Large intestine (tissue), 12 donors: ENCODE results near the gene KYNU. TPM values are rescaled to one million over a fixed set of nuclear protein-coding genes. Genes with fewer than 3 reads are reported as not detected.
A peak's percentile ranks its signal among the peaks of the same experiment; 100 is the strongest.

Experiments
- DNase-seq, 2 donors: peaks; one replicate each; pipeline versions ENCODE4 v3.0.0 to v3.0.0-alpha.2; 2013
- H3K27ac ChIP-seq: one replicate; pipeline ENCODE4 v1.5.1; 2013; ENCODE audit warnings: low read length
- H3K27me3 ChIP-seq: 2 replicates; pipeline ENCODE4 v1.6.1; 2013; ENCODE audit warnings: low read length; ENCODE audit not compliant: control insufficient read depth, insufficient read depth
- H3K36me3 ChIP-seq: 2 replicates; pipeline ENCODE4 v1.6.1; 2013; ENCODE audit warnings: low read length; ENCODE audit not compliant: control insufficient read depth, insufficient read depth
- H3K4me1 ChIP-seq: one replicate; pipeline ENCODE4 v1.6.1; 2013; ENCODE audit warnings: low read length; ENCODE audit not compliant: control insufficient read depth, insufficient read depth
- H3K4me3 ChIP-seq: one replicate; pipeline ENCODE4 v1.5.1; 2013; ENCODE audit warnings: low read length
- H3K9me3 ChIP-seq: one replicate; pipeline ENCODE4 v1.6.1; 2013; ENCODE audit warnings: mild to moderate bottlenecking, low read depth, low read length, moderate library complexity; ENCODE audit not compliant: control insufficient read depth
- WGBS: methylation state at CpG from one replicate; pipeline ENCODE4 v1.1.5; 2013; ENCODE audit warnings: low lambda C conversion rate; ENCODE audit not compliant: insufficient coverage; 5-methylcytosine and 5-hydroxymethylcytosine counted together
- long read RNA-seq, 11 donors: transcript quantifications; one replicate each; lab custom pipeline, GENCODE V29; 2026
- polyA plus RNA-seq: library from polyadenylated mRNA; unstranded; fragments of 120-200 nt; gene quantifications from one replicate; pipeline ENCODE4 v1.2.1, GENCODE V29; 2013

KYNU gene
- polyA plus RNA-seq = 3.1 TPM
- long read RNA-seq, donor 1, full-length matches to known transcripts = 1 of 1 reads
- long read RNA-seq, donor 1, partial matches to known transcripts = 0 of 1 reads
- long read RNA-seq, donor 1, other reads (novel, unspliced or antisense) = 0 of 1 reads
- long read RNA-seq, donor 2, full-length matches to known transcripts = 1 of 1 reads
- long read RNA-seq, donor 2, partial matches to known transcripts = 0 of 1 reads
- long read RNA-seq, donor 2, other reads (novel, unspliced or antisense) = 0 of 1 reads
- long read RNA-seq, donor 3 = 0 reads
- long read RNA-seq, donor 4 = 0 reads
- long read RNA-seq, donor 5 = 0 reads
- long read RNA-seq, donor 6, full-length matches to known transcripts = 2 of 2 reads
- long read RNA-seq, donor 6, partial matches to known transcripts = 0 of 2 reads
- long read RNA-seq, donor 6, other reads (novel, unspliced or antisense) = 0 of 2 reads
- long read RNA-seq, donor 7 = 0 reads
- long read RNA-seq, donor 8, full-length matches to known transcripts = 2 of 2 reads
- long read RNA-seq, donor 8, partial matches to known transcripts = 0 of 2 reads
- long read RNA-seq, donor 8, other reads (novel, unspliced or antisense) = 0 of 2 reads
- long read RNA-seq, donor 9 = 0 reads
- long read RNA-seq, donor 10, full-length matches to known transcripts = 1 of 1 reads
- long read RNA-seq, donor 10, partial matches to known transcripts = 0 of 1 reads
- long read RNA-seq, donor 10, other reads (novel, unspliced or antisense) = 0 of 1 reads
- long read RNA-seq, donor 11 = 0 reads

DNA sequence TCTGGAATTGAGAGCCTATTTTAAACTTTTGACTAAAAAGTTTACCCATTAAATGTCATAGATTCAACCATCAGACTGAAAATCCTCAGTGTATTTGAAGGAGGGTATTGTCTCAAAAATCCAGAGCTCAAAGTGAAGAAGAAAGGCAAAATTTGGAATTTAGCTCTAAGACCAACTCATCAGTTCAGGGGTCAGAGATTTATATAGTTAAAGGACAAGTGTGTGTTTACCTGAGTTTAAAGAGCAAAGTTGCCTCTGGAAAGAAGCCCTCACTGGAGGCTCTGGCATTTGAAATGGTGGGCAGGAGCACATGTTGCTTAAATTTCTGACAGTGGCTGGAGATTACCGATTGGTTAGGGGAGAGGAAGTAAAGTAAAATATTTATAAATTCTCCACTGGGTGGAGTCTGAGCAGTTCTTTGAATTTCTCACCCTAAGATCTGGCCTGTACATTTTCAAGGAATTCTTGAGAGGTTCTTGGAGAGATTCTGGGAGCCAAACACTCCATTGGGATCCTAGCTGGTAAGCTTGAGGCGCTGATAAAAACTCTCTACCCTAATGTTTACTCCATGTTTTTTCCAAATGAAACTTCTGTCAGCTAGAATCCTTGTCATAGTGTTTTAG is at the start of gene KYNU:
TSS of gene KYNU (plus strand) at position 449 of the 623 bp plus-strand sequence. CDS start 7,704 bp downstream, outside the sequence.
- no peak for DNase-seq
- Histone ChIP-seq H3K9me3 (no peaks in the 10 kb centered on the region), H3K27me3 (no peaks in the 10 kb centered on the region), H3K4me3 (peak within 1 kb of the TSS; percentile 22), H3K27ac (peak within 1 kb of the TSS; percentile 39), H3K36me3 (no peaks in the 10 kb centered on the region), H3K4me1 (peaks cover 12% of the 10 kb centered on the region)
- WGBS = no CpG with 5 or more reads among the region's 2 CpGs

DNA sequence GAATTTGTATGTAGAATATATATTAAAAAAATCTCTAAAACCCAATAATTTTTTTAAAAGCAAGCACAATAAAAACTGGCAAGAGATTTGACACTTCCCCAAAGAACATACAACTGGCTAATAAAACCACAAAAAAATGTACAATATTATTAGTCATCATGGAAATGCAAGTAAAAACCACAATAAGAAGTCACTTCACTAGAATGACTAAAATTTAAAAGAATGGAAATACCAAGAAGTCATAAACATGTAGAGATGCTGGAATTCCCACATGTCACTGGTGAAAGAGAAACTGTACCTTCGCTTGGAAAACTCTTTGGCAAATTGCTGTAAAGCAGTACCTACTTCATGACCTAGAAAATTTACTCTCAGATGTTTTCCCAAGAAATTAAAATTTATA is 43.4 kb upstream of the KYNU start:
- no peaks in the 10 kb centered on the region for H3K4me1 ChIP-seq
- no peaks in the 10 kb centered on the region for H3K27me3 ChIP-seq
- H3K36me3 ChIP-seq = no peaks in the 10 kb centered on the region
- DNase-seq = no peak
- WGBS = 67% methylated on average over 1 of the region's 1 CpG
- no peak overlapping the region for H3K27ac ChIP-seq
- H3K9me3 ChIP-seq = no peaks in the 10 kb centered on the region
- H3K4me3 ChIP-seq = no peak overlapping the region

DNA sequence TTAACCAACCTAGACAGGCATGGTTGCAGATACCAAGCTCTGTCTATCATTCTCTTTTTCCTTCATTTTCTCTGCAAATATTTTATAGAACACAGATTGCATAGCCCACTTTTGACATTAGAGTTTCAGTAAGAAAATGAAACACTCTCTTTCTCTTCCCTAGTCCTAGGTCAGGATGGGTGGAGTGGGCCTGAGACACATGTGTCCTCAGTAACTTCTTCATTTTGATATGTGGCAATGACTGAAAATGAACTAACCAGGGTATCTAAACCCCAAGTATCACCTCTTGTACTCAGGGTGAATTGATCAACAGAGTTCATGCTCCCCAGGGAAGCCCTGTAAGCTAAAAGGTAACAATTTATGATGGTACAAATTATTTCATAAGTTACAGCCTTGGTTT is 37.0 kb upstream of the KYNU start:
- no peak for DNase-seq
- Histone ChIP-seq H3K27ac (no peak overlapping the region), H3K36me3 (no peaks in the 10 kb centered on the region), H3K4me3 (no peak overlapping the region), H3K4me1 (no peaks in the 10 kb centered on the region), H3K9me3 (no peaks in the 10 kb centered on the region), H3K27me3 (no peaks in the 10 kb centered on the region)

DNA sequence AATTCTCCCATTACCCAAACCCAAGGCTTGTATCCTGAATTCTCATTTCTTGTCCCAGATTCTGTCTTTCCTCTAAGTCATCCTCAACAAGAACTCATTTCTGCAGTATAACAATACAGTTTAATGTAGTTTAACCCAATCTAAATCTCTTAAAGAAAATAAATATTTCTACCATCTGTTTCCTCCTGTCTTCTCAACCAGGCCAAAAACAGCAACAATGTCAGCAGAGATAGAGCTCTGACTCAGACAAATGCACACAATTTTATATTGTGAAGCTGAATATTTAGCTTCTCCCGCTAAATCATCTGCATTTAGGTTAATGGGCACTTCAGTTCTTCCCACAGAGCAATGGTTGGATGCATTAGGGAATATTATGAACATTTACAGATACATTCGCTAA is 35.7 kb upstream of the KYNU start:
- Histone ChIP-seq H3K27me3 (no peaks in the 10 kb centered on the region), H3K27ac (no peak overlapping the region), H3K9me3 (no peaks in the 10 kb centered on the region), H3K4me3 (no peak overlapping the region), H3K4me1 (no peaks in the 10 kb centered on the region), H3K36me3 (no peaks in the 10 kb centered on the region)
- DNase-seq = no peak
- WGBS = 100% methylated on average over 2 of the region's 2 CpGs

DNA sequence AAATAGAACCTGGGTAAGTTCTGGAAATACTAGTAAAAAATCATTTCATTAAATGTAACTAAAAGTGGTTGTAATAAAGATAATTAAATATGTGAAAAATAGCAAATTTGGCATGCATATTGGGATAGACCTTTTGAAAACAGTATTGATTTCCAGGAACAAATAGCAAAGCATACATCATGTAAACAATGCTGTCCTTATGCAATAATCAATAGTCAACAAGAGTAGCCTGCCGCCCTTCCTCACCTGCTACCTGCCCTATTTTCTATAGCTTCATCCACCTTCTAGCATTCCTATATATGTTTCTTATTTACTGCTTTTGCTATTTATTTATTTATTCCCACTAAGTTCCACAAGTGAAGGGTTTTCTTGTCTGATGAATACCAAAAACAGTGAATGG is 35.1 kb upstream of the KYNU start:
- 80% methylated on average over 1 of the region's 1 CpG for WGBS
- Histone ChIP-seq H3K4me1 (no peaks in the 10 kb centered on the region), H3K27ac (no peak overlapping the region), H3K4me3 (no peak overlapping the region), H3K36me3 (no peaks in the 10 kb centered on the region), H3K9me3 (no peaks in the 10 kb centered on the region), H3K27me3 (no peaks in the 10 kb centered on the region)
- DNase-seq = no peak

DNA sequence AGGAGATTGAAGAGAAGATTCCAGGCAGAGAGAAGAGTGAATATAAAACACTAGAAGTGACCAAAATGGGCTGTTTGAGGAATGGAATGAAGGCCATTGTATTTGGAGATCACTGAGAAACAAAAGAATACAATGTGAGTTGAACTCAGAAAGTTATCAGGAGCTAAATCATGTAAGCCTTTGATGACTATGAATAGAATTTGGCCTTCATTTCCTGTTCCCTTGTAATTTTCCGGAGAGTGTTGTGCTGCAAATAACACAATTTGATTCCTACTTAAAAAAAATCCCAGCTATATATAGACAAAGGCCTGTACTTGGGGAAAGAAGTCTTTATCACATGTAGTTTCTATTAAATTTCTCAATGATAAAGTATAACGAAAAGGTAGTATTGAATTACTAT is 33.7 kb upstream of the KYNU start:
- 20% methylated on average over 1 of the region's 2 CpGs for WGBS
- Histone ChIP-seq H3K36me3 (no peaks in the 10 kb centered on the region), H3K4me3 (no peak overlapping the region), H3K4me1 (no peaks in the 10 kb centered on the region), H3K27ac (no peak overlapping the region), H3K9me3 (no peaks in the 10 kb centered on the region), H3K27me3 (no peaks in the 10 kb centered on the region)
- no peak for DNase-seq

DNA sequence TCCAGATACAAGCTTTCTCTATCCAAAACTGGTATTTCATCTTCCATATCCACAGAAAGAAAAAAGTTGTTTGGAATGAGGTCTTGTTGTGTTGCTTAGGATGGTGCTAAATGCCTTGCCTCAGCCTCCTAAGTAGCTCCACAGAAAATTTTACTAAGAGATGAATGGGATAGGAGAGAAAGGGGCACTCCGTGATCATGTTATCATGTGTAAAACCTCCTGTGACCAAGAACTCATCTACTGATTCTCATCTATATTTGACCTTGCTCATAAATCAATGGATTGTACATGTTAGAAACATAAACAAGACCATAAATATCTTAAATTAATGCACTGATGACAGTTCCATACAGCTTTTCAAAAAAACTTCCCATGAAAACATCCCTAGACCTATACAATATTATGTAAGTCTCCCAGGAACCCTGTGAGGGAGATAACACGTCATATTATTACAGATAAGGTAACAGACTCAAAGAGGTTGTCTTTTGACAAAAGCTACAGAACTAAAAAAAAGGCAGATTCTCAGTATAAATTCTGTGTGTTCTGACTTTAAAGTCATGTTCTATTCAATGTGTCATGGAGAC is 29.3 kb upstream of the KYNU start:
- no peaks in the 10 kb centered on the region for H3K36me3 ChIP-seq
- H3K4me1 ChIP-seq = no peaks in the 10 kb centered on the region
- WGBS = no CpG with 5 or more reads among the region's 2 CpGs
- no peak for DNase-seq
- no peak overlapping the region for H3K4me3 ChIP-seq
- H3K27me3 ChIP-seq = no peaks in the 10 kb centered on the region
- no peak overlapping the region for H3K27ac ChIP-seq
- no peaks in the 10 kb centered on the region for H3K9me3 ChIP-seq

DNA sequence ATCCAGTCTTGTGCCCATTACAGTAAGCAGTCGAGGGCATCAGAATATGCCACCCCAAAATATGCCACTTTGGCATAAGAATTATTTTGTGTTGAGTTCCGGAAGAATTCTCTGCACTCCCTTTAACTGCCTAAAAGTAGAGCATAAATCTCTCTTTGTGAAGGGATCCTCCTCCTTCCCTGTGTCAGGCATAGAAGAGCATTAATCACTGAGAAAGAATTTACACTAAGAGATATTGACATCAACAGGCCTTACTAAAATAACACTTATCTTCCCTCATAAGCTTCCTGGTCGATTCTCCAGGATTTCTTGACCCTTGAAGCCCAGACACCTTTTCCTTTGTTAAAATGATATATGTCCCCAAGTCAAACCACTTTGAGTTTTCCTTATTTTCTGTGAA is 27.6 kb upstream of the KYNU start:
- 17% methylated on average over 1 of the region's 3 CpGs for WGBS
- H3K27ac ChIP-seq = no peak overlapping the region
- DNase-seq = no peak
- no peaks in the 10 kb centered on the region for H3K4me1 ChIP-seq
- H3K9me3 ChIP-seq = no peaks in the 10 kb centered on the region
- no peak overlapping the region for H3K4me3 ChIP-seq
- H3K27me3 ChIP-seq = no peaks in the 10 kb centered on the region
- H3K36me3 ChIP-seq = no peaks in the 10 kb centered on the region

DNA sequence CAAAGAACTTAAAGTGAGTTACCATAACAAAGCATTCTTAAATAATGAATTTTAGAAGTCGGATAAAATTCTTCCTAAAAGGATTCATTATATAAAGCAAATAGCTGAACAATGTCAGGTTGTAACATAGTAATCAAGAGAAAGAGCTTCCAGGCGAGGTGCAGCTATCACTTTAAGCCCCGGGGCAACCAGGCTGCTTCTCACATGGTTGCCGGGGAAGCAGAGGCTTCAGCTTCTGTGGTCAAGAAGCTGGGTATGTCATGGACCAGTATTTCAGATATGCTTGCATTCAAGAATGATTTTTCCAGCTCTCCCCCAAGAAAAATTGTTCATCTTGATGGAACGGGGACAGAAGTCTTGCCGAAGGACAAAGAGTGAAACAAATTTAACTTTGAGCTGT is 23.6 kb upstream of the KYNU start:
- no peaks in the 10 kb centered on the region for H3K27me3 ChIP-seq
- no peaks in the 10 kb centered on the region for H3K9me3 ChIP-seq
- H3K4me3 ChIP-seq = no peak overlapping the region
- no peak for DNase-seq
- no peaks in the 10 kb centered on the region for H3K4me1 ChIP-seq
- no peaks in the 10 kb centered on the region for H3K36me3 ChIP-seq
- 100% methylated on average over 1 of the region's 6 CpGs for WGBS
- H3K27ac ChIP-seq = no peak overlapping the region
